ENCODE results near the gene OR2A25.

The OR2A25 gene

GRCh38 chr7:144087230-144087629, 17.6 kb downstream of the OR2A25 start:
- Histone ChIP-seq H2AFZ (ENCODE audit: low read depth) (no peak overlapping the region), H3K27me3 (ENCODE audit: insufficient read depth, low read depth) (no peaks in the 10 kb centered on the region), H3K27ac (no peak overlapping the region), H3K4me2 (no peak overlapping the region), H3K9ac (no peak overlapping the region), H4K20me1 (ENCODE audit: insufficient read depth) (no peaks in the 10 kb centered on the region), H3K4me1 (ENCODE audit: low read depth, poor library complexity, severe bottlenecking) (no peaks in the 10 kb centered on the region), H3K4me3 (IDR thresholded peaks at IDR 0.05; ENCODE audit: insufficient read depth, low read depth, low read length) (no peak overlapping the region), H3K36me3 (ENCODE audit: insufficient read depth) (no peaks in the 10 kb centered on the region), H3K79me2 (ENCODE audit: insufficient read depth, low read depth) (no peaks in the 10 kb centered on the region)
- TF ChIP-seq CTCF (conservative IDR thresholded peaks at IDR 0.05; ENCODE audit: low read depth, low read length), result no peak

- no peaks in the 10 kb centered on the region for H3K79me2 ChIP-seq (ENCODE audit: insufficient read depth, low read depth)
These were observed 21.1 kb downstream of the OR2A25 start for GRCh38 chr7:144090667-144091066.

GRCh38 chr7:144098776-144099175, 29.2 kb downstream of the OR2A25 start:
- no peak overlapping the region for H3K4me3 ChIP-seq (IDR thresholded peaks at IDR 0.05; ENCODE audit: insufficient read depth, low read depth, low read length)
- H3K36me3 ChIP-seq (ENCODE audit: insufficient read depth), result no peaks in the 10 kb centered on the region
- H3K27me3 ChIP-seq (ENCODE audit: insufficient read depth, low read depth), result no peaks in the 10 kb centered on the region
- H2AFZ ChIP-seq (ENCODE audit: low read depth), result no peak overlapping the region
- no peaks in the 10 kb centered on the region for H3K79me2 ChIP-seq (ENCODE audit: insufficient read depth, low read depth)
- no peaks in the 10 kb centered on the region for H4K20me1 ChIP-seq (ENCODE audit: insufficient read depth)
- TF ChIP-seq CTCF (conservative IDR thresholded peaks at IDR 0.05; ENCODE audit: low read depth, low read length), result no peak
- H3K9ac ChIP-seq, result no peak overlapping the region
- H3K27ac ChIP-seq, result no peak overlapping the region
- no peak overlapping the region for H3K4me2 ChIP-seq
- H3K4me1 ChIP-seq (ENCODE audit: low read depth, poor library complexity, severe bottlenecking), result no peaks in the 10 kb centered on the region

More at GRCh38 chr7:144090667-144091066, 21.1 kb downstream of the OR2A25 start:
- no peak overlapping the region for H3K4me3 ChIP-seq (IDR thresholded peaks at IDR 0.05; ENCODE audit: insufficient read depth, low read depth, low read length)
- no peaks in the 10 kb centered on the region for H3K4me1 ChIP-seq (ENCODE audit: low read depth, poor library complexity, severe bottlenecking)
- no peak overlapping the region for H3K4me2 ChIP-seq
- no peaks in the 10 kb centered on the region for H4K20me1 ChIP-seq (ENCODE audit: insufficient read depth)
- TF ChIP-seq CTCF (conservative IDR thresholded peaks at IDR 0.05; ENCODE audit: low read depth, low read length), result no peak
- no peaks in the 10 kb centered on the region for H3K36me3 ChIP-seq (ENCODE audit: insufficient read depth)
- H3K27ac ChIP-seq, result no peak overlapping the region
- no peak overlapping the region for H2AFZ ChIP-seq (ENCODE audit: low read depth)
- H3K9ac ChIP-seq, result no peak overlapping the region
- no peaks in the 10 kb centered on the region for H3K27me3 ChIP-seq (ENCODE audit: insufficient read depth, low read depth)

- Histone ChIP-seq H4K20me1 (ENCODE audit: insufficient read depth) (no peaks in the 10 kb centered on the region), H3K4me3 (IDR thresholded peaks at IDR 0.05; ENCODE audit: insufficient read depth, low read depth, low read length) (no peak overlapping the region), H3K9ac (no peak overlapping the region), H3K4me2 (no peak overlapping the region), H2AFZ (ENCODE audit: low read depth) (no peak overlapping the region), H3K27me3 (ENCODE audit: insufficient read depth, low read depth) (no peaks in the 10 kb centered on the region), H3K36me3 (ENCODE audit: insufficient read depth) (no peaks in the 10 kb centered on the region), H3K27ac (no peak overlapping the region), H3K79me2 (ENCODE audit: insufficient read depth, low read depth) (no peaks in the 10 kb centered on the region), H3K4me1 (ENCODE audit: low read depth, poor library complexity, severe bottlenecking) (no peaks in the 10 kb centered on the region)
- no peak for TF ChIP-seq CTCF (conservative IDR thresholded peaks at IDR 0.05; ENCODE audit: low read depth, low read length)
These were observed 31.0 kb downstream of the OR2A25 start for GRCh38 chr7:144100607-144101006.
